ENCODE data around the gene SRP68.

SRP68 gene

DNA sequence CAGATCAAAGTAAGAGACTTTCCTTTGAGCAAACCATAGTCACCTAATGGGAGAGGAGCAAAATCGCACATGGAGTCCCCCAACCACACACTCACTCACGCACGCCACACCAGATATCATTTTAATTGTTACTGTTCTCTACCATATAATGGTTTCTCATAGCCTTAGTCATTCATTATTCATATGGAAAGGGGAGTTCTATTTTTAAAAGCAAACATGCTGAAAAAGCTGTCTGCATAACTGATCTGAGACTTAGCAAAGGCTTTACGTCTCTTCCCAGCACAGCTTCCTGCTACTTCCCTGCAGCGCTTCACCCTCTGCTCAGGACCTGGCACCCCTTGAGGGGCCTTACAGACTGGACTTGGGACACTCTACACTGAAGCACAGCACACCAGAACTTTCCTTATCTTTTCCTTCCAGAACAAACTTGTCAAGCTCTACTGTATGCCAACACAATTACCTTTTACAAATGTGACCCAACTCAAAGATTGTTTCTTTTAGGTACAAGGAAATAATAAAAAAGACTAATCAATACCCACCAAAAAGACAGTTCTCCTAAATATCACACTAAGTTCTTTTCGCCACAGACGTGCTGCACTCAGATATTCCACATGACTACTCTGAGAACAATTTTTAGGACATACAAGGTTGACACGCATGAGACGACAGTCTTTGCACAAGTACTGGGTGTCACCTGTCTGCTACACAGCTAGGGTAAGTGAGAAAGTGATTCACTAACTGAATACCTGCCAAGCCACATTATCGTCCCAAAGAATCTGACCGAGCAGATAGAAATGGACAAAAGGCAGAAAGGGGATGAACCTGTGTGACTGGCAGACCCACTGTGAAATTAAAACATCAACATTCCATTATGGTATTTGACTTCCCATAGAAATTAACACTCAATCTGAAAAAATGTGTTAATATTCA is 21.5 kb downstream of the SRP68 start:
- Histone ChIP-seq H3K9me2 (replicated peaks; ENCODE audit: low read depth, low read length) (no peaks in the 10 kb centered on the region), H3K79me2 (ENCODE audit: insufficient read depth, low read length) (0 out of 2 replicates have a peak, but pooled peaks cover 6% of the 10 kb centered on the region), H3K4me2 (ENCODE audit: low read depth, low read length, poor library complexity, severe bottlenecking) (no peak overlapping the region), H3K27me3 (ENCODE audit: insufficient read depth, low read length, poor library complexity, severe bottlenecking) (no peaks in the 10 kb centered on the region), H2AFZ (ENCODE audit: low read length) (no peak overlapping the region), H3K9me3 (ENCODE audit: insufficient read depth, low read depth, low read length) (no peaks in the 10 kb centered on the region), H3K9ac (ENCODE audit: low read depth, low read length, poor library complexity, severe bottlenecking) (no peak overlapping the region), H3K4me3 (ENCODE audit: low read length, poor library complexity, severe bottlenecking) (no peak overlapping the region), H3K4me1 (ENCODE audit: insufficient read depth, low read length, poor library complexity, severe bottlenecking) (no peaks in the 10 kb centered on the region), H3K36me3 (ENCODE audit: insufficient read depth, low read length) (peaks cover 52% of the 10 kb centered on the region; the same call in 1 of the 2 replicates), H4K20me1 (ENCODE audit: insufficient read depth, low read length, poor library complexity, severe bottlenecking) (no peaks in the 10 kb centered on the region), H3F3A (ENCODE audit: low read depth) (no peaks in the 10 kb centered on the region)
- TF ChIP-seq EZH2phosphoT487 (IDR thresholded peaks at IDR 0.05; ENCODE audit: borderline replicate concordance), result no peak
- no peak for TF ChIP-seq CTCF (conservative IDR thresholded peaks at IDR 0.05; ENCODE audit: low read length)

GRCh38 chr17:76049836-76050537 is 22.3 kb downstream of the SRP68 start:
- Histone ChIP-seq H3K4me2 (ENCODE audit: low read depth, low read length, poor library complexity, severe bottlenecking) (no peak overlapping the region), H2AFZ (ENCODE audit: low read length) (no peak overlapping the region), H3F3A (ENCODE audit: low read depth) (no peaks in the 10 kb centered on the region), H3K36me3 (ENCODE audit: insufficient read depth, low read length) (peaks cover 60% of the 10 kb centered on the region; the same call in 1 of the 2 replicates), H3K9me2 (replicated peaks; ENCODE audit: low read depth, low read length) (no peaks in the 10 kb centered on the region), H3K4me1 (ENCODE audit: insufficient read depth, low read length, poor library complexity, severe bottlenecking) (no peaks in the 10 kb centered on the region), H3K9me3 (ENCODE audit: insufficient read depth, low read depth, low read length) (no peaks in the 10 kb centered on the region), H3K4me3 (ENCODE audit: low read length, poor library complexity, severe bottlenecking) (no peak overlapping the region), H3K79me2 (ENCODE audit: insufficient read depth, low read length) (0 out of 2 replicates have a peak, but pooled peaks cover 6% of the 10 kb centered on the region), H3K9ac (ENCODE audit: low read depth, low read length, poor library complexity, severe bottlenecking) (no peak overlapping the region), H3K27me3 (ENCODE audit: insufficient read depth, low read length, poor library complexity, severe bottlenecking) (no peaks in the 10 kb centered on the region), H4K20me1 (ENCODE audit: insufficient read depth, low read length, poor library complexity, severe bottlenecking) (no peaks in the 10 kb centered on the region)
- TF ChIP-seq EZH2phosphoT487 (IDR thresholded peaks at IDR 0.05; ENCODE audit: borderline replicate concordance) (no peak), CTCF (conservative IDR thresholded peaks at IDR 0.05; ENCODE audit: low read length) (no peak)

GRCh38 chr17:76049239-76049638 is 23.1 kb downstream of the SRP68 start:
- no peaks in the 10 kb centered on the region for H3K4me1 ChIP-seq (ENCODE audit: insufficient read depth, low read length, poor library complexity, severe bottlenecking)
- no peaks in the 10 kb centered on the region for H3K27me3 ChIP-seq (ENCODE audit: insufficient read depth, low read length, poor library complexity, severe bottlenecking)
- no peak overlapping the region for H3K9ac ChIP-seq (ENCODE audit: low read depth, low read length, poor library complexity, severe bottlenecking)
- peaks cover 68% of the 10 kb centered on the region; the same call in 1 of the 2 replicates for H3K36me3 ChIP-seq (ENCODE audit: insufficient read depth, low read length)
- TF ChIP-seq EZH2phosphoT487 (IDR thresholded peaks at IDR 0.05; ENCODE audit: borderline replicate concordance) (no peak), CTCF (conservative IDR thresholded peaks at IDR 0.05; ENCODE audit: low read length) (no peak)
- H4K20me1 ChIP-seq (ENCODE audit: insufficient read depth, low read length, poor library complexity, severe bottlenecking), result no peaks in the 10 kb centered on the region
- H3K79me2 ChIP-seq (ENCODE audit: insufficient read depth, low read length), result 0 out of 2 replicates have a peak, but pooled peaks cover 6% of the 10 kb centered on the region
- H3K9me3 ChIP-seq (ENCODE audit: insufficient read depth, low read depth, low read length), result no peaks in the 10 kb centered on the region
- no peaks in the 10 kb centered on the region for H3K9me2 ChIP-seq (replicated peaks; ENCODE audit: low read depth, low read length)
- no peak overlapping the region for H3K4me3 ChIP-seq (ENCODE audit: low read length, poor library complexity, severe bottlenecking)
- H3K4me2 ChIP-seq (ENCODE audit: low read depth, low read length, poor library complexity, severe bottlenecking), result no peak overlapping the region
- H2AFZ ChIP-seq (ENCODE audit: low read length), result no peak overlapping the region
- no peaks in the 10 kb centered on the region for H3F3A ChIP-seq (ENCODE audit: low read depth)
